ENCODE data around the gene S1PR4.

GRCh38 chr19:3192684-3193083 lies 14.1 kb downstream of the S1PR4 start:
- TF ChIP-seq REST (IDR thresholded peaks at IDR 0.05; ENCODE audit: unreplicated experiment), result no peak
- TF ChIP-seq CTCF (conservative IDR thresholded peaks at IDR 0.05; ENCODE audit: low read depth in 2 of 2), result no peak
- no peak for TF ChIP-seq EZH2phosphoT487 (IDR thresholded peaks at IDR 0.05; ENCODE audit: unreplicated experiment)
- TF ChIP-seq EZH2 (IDR thresholded peaks at IDR 0.05; ENCODE audit: low read depth, unreplicated experiment), result no peak
- TF ChIP-seq POLR2AphosphoS5 (IDR thresholded peaks at IDR 0.05; ENCODE audit: low read depth), result no peak
- TF ChIP-seq CREB1 (CRISPR knock-in tag; IDR thresholded peaks at IDR 0.05; ENCODE audit: low read depth), result no peak
- no peak for TF ChIP-seq STAT1 (IDR thresholded peaks at IDR 0.05; ENCODE audit: unreplicated experiment)

All from GM23338 (cell line).